Bone marrow (tissue), 2 donors: ENCODE results near the gene PARD3.

Source experiments
- DNase-seq, 2 donors: peaks; one replicate each; lab custom pipeline; 2025; lab: John Stamatoyannopoulos, UW

Gene PARD3

GRCh38 chr10:34824870-34825269 lies 9.8 kb upstream of the PARD3 start:
- DNase-seq: no peak

- DNase-seq: no peak
These were observed 6.8 kb upstream of the PARD3 start for GRCh38 chr10:34821587-34822585.

- no peak for DNase-seq
These were observed 2.5 kb upstream of the PARD3 start for GRCh38 chr10:34817586-34817985.

- no peak for DNase-seq
These were observed 2.0 kb upstream of the PARD3 start for GRCh38 chr10:34817054-34817453.

GRCh38 chr10:34816501-34817002 lies 1.5 kb upstream of the PARD3 start:
- no peak for DNase-seq

GRCh38 chr10:34816085-34816496 lies 995 bp upstream of the PARD3 start:
- no peak for DNase-seq

GRCh38 chr10:34814913-34815184 lies 247 bp downstream of the PARD3 start:
- no peak for DNase-seq

- DNase-seq: no peak
These were observed 728 bp downstream of the PARD3 start for GRCh38 chr10:34814223-34814912.

GRCh38 chr10:34813626-34814222 lies 1.4 kb downstream of the PARD3 start:
- DNase-seq: no peak

GRCh38 chr10:34812771-34813170 lies 2.3 kb downstream of the PARD3 start:
- no peak for DNase-seq

GRCh38 chr10:34811968-34812514 lies 3.1 kb downstream of the PARD3 start:
- no peak for DNase-seq

- DNase-seq: no peak
These were observed 3.7 kb downstream of the PARD3 start for GRCh38 chr10:34811126-34811967.

- DNase-seq: no peak
These were observed 5.3 kb downstream of the PARD3 start for GRCh38 chr10:34809796-34810195.

- DNase-seq: no peak
These were observed 6.0 kb downstream of the PARD3 start for GRCh38 chr10:34808801-34809745.

GRCh38 chr10:34808336-34808735 lies 6.8 kb downstream of the PARD3 start:
- no peak for DNase-seq

- no peak for DNase-seq
These were observed 10.8 kb downstream of the PARD3 start for GRCh38 chr10:34804306-34804705.

GRCh38 chr10:34802692-34803091 lies 12.4 kb downstream of the PARD3 start:
- no peak for DNase-seq

GRCh38 chr10:34801097-34801733 lies 13.9 kb downstream of the PARD3 start:
- DNase-seq: no peak

GRCh38 chr10:34800624-34801023 lies 14.5 kb downstream of the PARD3 start:
- DNase-seq: no peak

GRCh38 chr10:34798654-34799053 lies 16.4 kb downstream of the PARD3 start:
- no peak for DNase-seq
